GM18907 (cell line): ENCODE data around the gene CLEC16A.

ENCODE experiments used
- ATAC-seq: cut with Tn5 transposase; IDR thresholded peaks from one replicate; pipeline ENCODE4 v1.9.1; 2021; ENCODE audit warnings: mild to moderate bottlenecking, moderate library complexity; ENCODE audit not compliant: unreplicated experiment

Gene CLEC16A

DNA sequence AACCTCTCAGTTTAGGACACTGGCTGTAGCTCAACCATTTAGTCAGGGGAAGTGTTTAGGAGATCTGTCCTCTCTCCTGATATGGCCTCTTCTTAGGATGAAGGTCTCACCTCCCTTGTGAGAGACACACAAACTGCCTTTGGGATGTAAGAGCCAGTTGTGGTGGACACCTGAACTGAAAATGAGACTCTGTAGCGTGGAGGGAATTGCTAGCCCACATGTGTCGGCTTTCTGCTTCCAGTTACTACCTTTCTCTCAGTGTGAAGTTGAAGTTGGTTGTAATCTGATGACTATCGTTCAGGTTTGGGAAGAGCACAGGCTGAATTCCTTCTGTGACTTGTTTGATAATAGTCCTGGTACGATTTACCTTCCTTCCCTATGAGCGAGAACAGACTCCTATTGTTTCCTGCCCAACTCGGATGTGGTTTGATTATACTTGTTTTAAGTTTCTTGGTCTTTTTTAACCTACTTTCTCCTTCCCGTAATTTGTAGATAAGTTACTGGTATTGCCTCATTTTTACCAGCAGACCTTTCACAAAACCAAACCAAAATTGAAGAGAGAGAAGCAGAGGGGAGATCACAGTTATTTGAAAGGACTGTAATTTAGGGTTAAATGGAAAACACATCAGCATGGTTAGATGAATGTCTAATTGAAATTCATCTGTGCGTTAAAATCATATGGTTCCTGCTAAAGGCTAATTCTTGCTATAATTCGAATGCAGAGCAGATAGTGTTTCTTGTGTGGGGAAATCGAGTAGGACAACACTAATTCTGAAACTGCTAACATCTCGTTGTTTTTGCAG is 43.2 kb downstream of the CLEC16A start:
- ATAC-seq = no peak

DNA sequence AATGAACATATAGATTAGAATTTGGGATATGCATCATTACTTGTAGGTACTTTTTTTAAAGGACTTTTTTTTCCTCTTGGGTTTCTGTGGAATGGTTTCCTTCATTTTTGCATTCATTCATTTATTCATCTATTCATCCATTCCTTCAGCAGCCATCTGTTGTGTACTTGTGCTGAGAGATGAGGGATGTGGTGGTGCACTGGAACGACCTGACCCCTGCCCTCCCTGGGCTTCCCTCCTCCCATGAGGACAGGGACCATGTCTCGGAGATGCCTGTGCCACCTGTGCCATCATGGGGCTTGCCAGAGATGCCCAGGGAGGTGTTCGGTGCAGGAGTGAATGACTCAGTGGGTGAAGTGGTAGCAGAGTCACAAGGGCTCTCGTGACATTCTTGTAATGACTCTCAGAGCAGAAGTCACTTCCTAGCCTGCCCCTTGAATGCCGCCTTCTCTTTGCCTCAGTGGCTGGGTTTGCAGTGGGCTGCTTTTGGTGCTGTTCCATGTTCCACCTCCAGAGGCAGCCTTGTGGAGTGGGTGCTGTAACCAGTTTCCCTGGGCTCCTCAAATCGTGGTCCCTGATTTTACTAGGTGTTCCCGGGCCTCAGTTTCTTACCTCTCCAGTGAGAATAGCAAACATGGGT is 43.9 kb downstream of the CLEC16A start:
- ATAC-seq = peak; percentile 66

DNA sequence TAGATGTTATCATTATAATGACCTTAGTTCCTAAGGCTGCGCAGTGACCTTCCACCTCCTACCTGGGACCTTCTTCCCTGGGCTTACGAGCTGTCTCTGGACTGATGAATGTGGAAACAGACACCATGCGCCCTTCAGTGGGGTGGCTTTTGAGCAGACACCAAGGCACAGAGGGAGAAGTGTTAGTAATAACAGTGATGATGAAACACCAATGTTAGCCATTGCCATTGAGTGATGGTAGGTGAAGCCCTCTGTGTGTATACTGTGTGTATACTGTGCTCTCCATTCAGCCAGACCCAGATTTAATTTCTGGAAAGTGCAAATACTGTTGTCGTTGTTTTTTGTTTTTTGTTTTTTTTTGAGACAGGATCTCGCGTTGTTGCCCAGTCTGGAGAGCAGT is 44.5 kb downstream of the CLEC16A start:
- no peak for ATAC-seq

DNA sequence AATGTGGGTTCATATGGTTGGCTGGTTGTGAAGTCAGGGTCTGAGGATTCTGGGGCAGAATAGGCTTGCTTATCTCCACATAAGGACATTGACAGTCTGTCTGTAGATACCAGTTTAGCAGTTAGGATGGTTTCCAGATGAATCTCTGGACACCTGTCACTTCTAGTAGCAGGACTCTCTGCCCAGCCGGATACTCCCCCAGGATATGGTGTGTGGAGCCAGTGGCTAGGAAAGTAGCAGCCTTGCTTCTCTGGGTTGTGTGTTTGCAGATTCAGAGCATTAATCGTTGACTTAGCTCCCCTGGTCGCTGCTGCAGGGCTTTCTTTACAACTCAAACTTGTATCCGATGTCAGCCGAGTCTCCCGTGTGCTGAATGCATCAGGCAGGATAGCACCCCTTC is 45.2 kb downstream of the CLEC16A start:
- ATAC-seq = no peak

DNA sequence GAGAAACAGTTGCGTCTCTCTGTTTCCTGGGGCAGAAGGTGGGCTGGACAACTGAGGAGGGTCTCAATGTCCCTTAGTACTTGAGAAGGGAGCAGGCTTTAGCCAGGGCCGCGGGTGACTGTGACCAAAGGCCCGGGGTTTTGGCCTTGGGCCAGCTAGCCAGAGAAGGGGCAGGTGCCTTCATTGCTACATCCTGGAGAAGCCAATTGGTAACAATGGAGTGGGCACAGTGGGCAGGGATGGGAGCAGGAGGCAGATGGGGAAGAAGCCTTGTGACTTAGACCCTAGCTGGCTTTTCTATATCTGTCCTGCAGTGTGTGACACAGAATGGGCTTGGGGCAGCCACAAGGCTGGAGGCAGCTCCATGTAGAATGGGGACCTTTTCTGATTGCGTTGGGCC is 46.0 kb downstream of the CLEC16A start:
- ATAC-seq = no peak

DNA sequence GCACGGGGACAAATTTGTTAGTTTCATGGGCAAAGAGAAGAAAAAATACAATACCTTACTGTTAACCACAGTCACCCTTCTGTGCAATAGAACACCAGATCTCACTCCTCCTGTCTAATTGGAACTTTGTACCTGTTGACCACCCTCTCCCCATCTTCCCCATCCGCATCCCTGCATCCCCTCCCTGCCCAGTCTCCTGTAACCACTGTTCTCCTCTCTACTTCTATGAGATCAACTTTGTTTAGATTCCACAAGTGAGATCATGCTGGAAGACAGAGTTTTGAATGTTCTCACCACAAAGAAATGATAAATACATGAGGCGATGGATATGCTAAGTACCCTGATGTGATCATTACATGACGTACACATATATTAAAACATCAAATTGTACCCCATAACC is 47.7 kb downstream of the CLEC16A start:
- no peak for ATAC-seq

DNA sequence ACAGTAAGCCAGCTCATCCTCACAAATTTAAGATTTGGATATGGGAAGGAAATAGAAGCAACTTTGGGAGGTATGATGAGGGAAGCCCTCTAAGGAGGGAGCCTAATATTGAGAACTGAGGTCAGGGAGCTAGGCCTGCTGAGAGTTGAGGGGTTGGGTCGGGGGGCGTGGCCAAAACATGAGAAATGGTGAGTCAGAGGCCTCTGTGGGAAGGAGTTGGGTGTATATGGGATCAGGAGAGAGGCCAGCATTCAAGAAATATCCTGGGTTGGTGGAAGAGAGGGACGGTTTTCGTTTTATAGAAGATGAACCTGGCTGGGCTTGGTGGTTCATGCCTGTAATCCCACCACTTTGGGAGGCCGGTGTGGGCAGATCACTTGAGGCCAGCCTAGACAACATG is 48.4 kb downstream of the CLEC16A start:
- no peak for ATAC-seq

DNA sequence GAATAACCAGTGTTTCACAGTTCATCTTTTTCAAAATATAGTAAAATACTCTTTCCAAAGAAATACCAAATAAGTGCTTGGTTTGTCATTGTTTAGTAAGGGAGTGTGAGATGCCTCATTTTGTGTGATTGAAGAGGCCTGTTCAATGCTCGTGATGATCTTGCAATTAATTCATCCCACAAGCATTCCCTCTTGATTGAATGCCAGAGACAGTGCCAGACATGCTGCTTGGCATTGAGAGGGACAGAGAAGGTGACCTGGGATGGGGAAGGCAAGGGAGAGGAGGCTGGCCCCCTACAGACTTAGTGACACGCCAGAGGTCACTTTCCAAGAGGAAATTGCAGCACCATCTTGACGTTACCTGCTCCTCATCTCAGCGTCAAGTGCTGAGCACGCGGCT is 49.3 kb downstream of the CLEC16A start:
- no peak for ATAC-seq

DNA sequence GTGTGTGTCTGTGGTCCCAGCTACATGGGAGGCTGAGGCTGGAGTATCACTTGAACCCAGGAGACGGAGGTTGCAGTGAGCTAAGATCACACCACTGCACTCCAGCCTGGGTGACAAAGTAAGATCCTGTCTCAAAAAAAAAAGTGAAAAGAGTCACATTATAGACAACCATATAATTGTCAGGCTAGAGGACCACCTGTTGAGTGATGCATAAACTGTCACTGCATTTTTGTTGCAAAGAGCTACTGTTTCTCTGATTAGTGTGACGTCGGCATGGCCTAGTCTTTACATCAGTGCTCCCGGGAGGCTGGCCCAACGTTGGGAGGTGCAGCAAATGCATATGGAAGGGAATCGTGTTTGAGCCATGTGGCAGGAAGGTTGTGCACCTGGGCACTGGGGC is 50.2 kb downstream of the CLEC16A start:
- ATAC-seq = no peak

DNA sequence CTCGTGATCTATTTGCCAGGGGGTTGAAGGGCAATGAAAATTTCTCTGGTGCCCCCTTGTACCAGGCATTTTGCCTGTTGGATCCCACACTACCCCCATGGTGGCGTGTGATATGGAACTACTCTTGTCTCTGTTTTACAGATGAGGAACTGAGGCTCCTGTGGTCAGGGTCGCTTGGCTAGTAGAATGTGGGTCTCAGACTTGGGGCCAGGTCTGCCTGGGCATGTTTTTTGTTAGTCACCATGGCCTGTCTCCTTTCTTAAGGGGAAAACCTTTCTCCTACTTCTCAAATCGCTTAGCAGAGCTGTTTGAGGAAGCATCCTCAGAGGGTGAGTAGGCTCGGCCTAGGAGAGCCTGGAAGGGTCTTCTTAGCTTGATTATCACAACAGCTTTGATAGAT is 51.2 kb downstream of the CLEC16A start:
- no peak for ATAC-seq

DNA sequence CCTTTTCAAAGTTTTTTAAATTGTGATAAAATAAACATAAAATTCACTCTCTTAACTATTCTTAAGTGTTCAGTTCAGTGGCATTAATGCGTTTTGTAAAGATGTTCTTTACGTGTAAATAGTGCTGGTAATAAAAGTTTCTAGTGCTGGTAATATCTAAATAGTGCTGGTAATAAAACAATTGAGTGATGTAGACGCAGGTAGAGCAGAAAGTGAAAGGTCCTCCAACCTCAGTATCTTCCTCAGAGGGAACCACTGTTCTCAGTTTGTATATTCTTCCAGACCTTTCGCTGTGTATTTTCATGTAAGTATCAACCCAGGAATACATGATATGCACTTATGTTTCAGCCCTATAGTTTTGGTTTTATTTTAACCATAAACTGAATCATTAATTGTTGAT is 53.1 kb downstream of the CLEC16A start:
- ATAC-seq = no peak

DNA sequence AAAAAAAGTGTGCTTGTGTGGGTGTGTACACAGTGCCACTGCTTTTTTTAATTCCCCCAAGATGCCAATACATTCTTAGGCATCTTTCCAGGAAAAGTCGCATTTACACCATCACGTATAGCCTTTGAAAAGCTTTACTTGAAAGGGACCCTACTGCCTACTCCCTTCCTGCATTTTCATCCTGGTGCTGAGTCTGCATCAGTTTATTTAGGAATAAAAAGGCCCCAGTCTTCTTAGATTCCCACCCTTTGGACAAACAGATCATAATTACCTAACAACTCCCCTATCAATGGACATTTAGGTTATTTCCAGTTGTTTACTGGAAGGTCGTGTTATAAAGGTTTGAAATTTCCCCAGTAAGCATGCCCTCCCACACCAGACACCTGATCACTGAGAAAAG is 54.9 kb downstream of the CLEC16A start:
- ATAC-seq = no peak

DNA sequence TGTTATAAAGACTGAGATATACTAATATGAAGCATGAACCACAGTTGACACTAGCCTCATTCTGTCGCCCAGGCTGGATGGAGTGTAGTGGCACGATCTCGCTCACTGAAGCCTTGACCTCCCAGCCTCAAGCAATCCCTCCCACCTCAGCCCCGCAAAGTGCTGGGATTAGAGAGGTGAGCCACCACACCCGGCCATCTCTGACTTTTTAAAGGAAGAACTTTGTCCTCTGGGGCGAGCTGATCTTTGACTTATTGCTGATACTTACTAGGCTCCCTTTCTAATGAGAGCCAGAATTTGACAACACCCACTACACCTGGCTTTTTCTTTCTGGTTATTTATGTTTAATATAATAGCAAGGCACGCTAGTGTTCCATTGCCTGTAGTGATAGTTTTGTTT is 57.2 kb downstream of the CLEC16A start:
- ATAC-seq = no peak

DNA sequence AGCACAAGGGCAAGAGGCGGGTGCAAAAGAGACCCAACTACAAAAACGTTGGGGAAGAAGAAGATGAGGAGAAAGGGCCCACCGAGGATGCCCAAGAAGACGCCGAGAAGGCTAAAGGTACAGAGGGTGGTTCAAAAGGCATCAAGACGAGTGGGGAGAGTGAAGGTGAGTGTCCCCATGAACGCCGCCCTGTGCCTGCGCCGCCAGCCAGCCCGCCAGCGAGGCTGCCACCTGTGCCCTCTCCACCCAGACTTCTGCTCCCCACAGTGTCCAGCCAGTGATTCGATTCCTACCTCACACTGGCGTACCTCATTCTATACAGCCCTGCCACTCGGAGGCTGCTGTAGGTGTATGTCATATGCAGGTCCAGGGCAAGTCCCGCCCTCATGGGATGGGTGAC is 58.8 kb downstream of the CLEC16A start:
- ATAC-seq = no peak

DNA sequence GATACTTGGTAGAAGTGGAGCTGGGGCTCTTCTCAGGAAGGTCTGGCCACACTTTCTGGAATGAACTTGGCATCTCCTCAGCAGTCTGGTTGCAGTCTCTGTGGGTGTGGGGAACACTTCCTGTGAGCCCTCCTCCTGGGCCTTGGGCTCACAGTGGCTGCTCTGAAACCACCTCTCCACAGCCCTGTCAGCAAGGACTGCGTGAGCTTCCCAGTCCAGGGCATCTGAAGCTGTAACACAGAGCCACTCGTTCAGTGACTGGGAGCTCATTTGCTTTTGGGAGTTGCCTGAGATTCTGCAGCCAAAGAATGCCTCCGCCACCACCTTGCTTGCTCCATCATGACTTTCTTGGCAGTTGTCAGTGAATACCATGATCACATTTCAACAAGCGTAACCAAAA is 60.0 kb downstream of the CLEC16A start:
- ATAC-seq = no peak

DNA sequence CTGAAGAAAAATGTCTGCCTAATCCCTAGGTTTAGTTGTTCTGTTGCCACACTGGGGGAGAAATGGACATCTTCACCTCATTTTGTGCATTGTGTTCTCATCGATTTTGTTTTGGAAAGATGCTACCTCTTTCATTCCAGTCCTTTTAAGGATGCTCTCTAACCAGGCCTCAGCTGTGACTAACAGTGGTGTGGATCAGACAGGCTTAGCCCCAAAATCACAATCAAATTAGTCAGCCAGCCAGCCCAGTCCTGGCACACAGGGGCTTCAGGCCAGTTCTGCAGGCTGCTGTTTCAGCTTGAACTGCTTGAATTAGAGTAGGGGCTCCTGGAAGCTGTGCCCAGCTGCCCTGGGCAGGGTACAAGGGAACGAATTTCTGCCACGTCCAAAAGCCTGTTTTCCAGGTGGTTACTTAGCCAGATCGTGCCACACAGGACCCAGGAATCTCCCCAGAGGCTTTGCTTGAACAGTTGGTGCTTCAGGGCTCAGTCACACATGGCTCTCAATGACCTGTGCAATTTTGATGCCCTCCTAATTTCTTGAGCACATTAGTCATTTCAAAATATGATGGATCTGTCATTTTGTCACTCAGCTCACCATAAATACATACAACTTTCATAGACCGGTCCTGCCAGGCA is 60.7 kb downstream of the CLEC16A start:
- no peak for ATAC-seq

DNA sequence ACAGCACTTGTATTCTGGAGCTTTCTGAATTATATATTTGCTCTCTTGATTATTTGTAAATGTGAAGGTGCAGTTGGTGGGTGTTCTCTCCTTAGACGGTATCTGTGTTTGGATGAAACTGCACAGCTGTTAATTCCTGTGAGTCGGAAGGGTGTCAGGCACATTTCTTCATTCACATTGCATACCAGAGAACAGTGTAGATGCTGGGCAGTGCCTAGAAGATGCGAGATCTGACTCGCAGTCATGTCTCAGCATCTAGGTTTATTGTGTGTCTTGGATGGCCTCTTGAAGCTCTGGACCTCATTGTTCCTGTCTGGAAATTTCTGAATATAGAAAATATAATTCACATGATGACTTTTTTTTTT is 61.2 kb downstream of the CLEC16A start:
- ATAC-seq = no peak

DNA sequence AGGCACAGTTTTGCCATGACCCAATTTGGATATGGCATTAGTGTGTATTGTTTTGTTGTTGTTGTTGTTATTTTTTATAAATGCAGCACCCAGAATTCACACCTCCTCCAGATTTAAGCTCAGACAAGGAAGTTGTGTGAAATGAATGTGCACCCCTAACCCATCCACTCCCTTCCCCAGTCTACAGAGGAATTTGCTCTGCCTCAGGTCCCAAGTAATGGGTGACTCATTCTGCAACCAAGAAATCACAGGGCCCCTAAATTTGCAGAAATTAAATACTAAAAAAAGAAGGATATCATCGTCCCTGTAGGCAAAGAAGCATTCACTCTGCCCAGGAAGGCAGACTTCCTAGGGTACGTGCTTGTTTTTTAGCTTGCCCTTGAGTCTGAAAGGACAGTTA is 62.3 kb downstream of the CLEC16A start:
- no peak for ATAC-seq

DNA sequence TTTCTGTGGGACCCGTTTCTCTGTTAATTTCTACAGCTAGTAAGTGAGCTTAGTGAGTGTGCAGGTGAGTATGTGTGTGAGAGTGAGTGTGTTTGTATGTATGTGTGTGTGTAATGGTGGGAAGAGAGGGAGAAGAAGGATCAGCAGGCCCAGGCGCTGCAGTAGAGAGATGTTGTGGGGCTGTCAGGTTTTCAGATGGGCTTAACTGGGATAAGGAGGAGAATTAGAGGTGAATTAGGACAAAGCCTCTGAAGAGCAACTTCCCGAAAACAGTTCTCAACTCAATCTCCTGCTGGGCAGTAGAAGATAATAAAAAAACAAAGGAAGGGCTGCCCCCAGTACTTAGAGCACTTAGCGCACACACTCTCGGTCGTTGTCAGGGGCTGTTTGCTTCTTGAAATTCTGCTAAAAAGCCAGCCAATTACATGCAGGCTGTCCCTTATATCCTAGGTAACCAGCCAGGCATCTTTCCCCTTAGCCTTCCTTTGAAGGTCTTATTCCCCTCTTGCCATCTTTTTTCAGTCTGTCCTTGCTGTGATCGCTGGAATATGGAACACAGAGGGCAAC is 63.4 kb downstream of the CLEC16A start:
- no peak for ATAC-seq

DNA sequence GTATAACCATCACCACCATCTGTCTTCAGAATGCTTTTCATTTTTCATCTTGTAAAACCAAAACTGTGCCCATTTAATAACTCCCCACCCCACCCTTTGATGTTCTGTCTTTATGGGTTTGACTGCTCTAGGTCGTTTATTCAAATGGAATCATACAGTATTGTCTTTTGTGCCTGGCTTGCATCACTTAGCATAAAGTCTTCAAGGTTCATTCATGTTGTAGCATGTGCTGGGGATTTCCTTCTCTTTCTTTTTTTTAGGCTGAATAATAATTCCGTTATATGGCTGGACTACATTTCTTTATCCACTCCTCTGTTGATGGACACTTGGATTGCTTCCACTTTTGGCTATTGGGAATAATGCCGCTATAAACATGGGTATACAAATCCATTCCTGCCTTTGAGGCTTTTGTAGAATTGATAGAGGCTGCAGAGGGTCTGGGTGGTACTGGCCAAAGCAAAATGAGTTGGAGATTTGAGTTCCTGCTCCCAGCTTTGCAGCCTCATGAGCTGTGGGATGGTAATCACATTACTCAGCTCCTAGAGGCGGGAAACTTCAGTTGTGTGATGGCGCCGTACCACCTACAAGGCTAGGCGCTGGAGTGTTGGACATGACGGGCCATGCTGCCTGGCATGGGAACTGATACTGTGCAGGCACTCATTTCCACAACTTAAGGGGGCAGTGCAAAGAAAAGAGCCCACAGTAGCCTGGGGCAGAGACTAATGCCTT is 64.8 kb downstream of the CLEC16A start:
- ATAC-seq = no peak

DNA sequence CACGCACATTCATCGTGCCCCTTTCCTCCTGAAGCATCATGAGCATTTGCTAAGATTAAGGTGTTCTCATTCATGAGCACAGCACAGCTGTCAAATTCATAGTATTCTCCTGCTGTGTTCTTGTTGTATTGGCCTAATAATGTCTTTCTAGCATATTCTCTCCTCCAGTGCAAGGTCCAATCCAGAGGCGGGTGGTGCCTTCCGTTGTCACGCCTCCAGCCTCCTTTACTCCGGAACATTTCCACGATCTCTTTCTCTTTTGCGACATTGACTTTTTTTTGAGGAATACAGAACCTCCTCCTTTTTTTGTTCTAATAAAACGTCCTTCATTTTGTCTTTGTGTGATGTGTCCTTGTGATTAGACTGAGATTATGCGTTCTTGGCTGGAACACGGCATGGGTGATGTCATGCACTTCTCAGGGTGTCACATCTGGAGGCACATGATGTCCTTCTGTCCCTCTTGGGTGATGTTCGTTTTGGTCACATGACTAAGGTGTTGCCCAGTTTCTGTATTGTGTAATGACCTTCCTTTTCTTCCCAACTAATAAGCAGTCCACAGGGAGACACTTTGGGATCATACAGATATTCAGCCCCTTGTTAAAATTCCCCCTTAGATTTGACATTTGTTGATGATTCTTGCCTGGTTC is 66.3 kb downstream of the CLEC16A start:
- no peak for ATAC-seq
